ENCODE results near the gene SLC26A2. TPM values are rescaled to one million over a fixed set of nuclear protein-coding genes. Genes with fewer than 3 reads are reported as not detected.

Gene SLC26A2
- total and polyA plus RNA-seq, 2 of the 8 experiments (the other 6 are each of a cell fraction or from before 2014, with no cell fraction given), result 3.7 to 11.4 TPM

- Histone ChIP-seq H3K36me3 (ENCODE audit: control insufficient read depth in 2 of 4, insufficient read depth in 4 of 4, low read length in 3 of 4) (no peaks in the 10 kb centered on the region), H3K27me3 (replicated peaks in 1 of 4; ENCODE audit: control insufficient read depth in 3 of 4, extremely low read depth in 1 of 4, insufficient read depth in 3 of 4, low read length in 3 of 4) (no peaks in the 10 kb centered on the region), H3K56ac (replicated peaks; ENCODE audit: insufficient read length, low read depth, low read length) (no peak overlapping the region), H3K4me3 (ENCODE audit: extremely low read depth in 1 of 4, insufficient read depth in 2 of 4, low read depth in 3 of 4, low read length in 4 of 4) (no peak overlapping the region), H3K4me2 (ENCODE audit: insufficient read depth in 1 of 2, low read depth in 2 of 2, low read length in 2 of 2) (no peak overlapping the region), H2BK12ac (ENCODE audit: low read depth, low read length) (no peak overlapping the region), H3K23me2 (ENCODE audit: low read depth, low read length) (no peaks in the 10 kb centered on the region), H3K14ac (ENCODE audit: insufficient read length) (no peak overlapping the region), H3K27ac (ENCODE audit: low read depth, low read length) (no peak overlapping the region), H2BK5ac (ENCODE audit: low read depth, low read length) (no peak overlapping the region), H4K91ac (replicated peaks; ENCODE audit: insufficient read length, low read length) (no peak overlapping the region), H2AK5ac (ENCODE audit: low read depth, low read length) (no peak overlapping the region), H3K9ac (replicated peaks in 1 of 4; ENCODE audit: extremely low read depth in 1 of 4, low read depth in 3 of 4, low read length in 3 of 4) (no peak overlapping the region), H2BK120ac (replicated peaks; ENCODE audit: low read depth, low read length) (no peak overlapping the region), H2BK20ac (ENCODE audit: low read length) (no peak overlapping the region), H3K79me2 (ENCODE audit: control insufficient read depth in 1 of 2, insufficient read depth in 2 of 2, low read length in 2 of 2) (no peaks in the 10 kb centered on the region), H2AFZ (ENCODE audit: low read length) (no peak overlapping the region), H4K20me1 (replicated peaks in 1 of 2; ENCODE audit: control insufficient read depth in 1 of 2, insufficient read depth in 2 of 2, low read length in 2 of 2) (no peaks in the 10 kb centered on the region), H2BK15ac (ENCODE audit: low read length) (no peak overlapping the region), H3K18ac (ENCODE audit: extremely low read depth, low read length) (no peak overlapping the region), H4K5ac (ENCODE audit: insufficient read length, low read depth, low read length) (no peak overlapping the region), H4K8ac (ENCODE audit: extremely low read depth, insufficient read depth, low read length) (no peak overlapping the region), H3K23ac (ENCODE audit: insufficient read length) (no peak overlapping the region), H3K79me1 (ENCODE audit: low read depth, low read length) (no peaks in the 10 kb centered on the region), H3K4ac (replicated peaks; ENCODE audit: insufficient read length, low read depth, low read length) (no peak overlapping the region), H3K4me1 (replicated peaks in 1 of 4; ENCODE audit: control insufficient read depth in 3 of 4, insufficient read depth in 4 of 4, low read length in 3 of 4) (peaks cover 0 to 3% (median 0%) of the 10 kb centered on the region in 4 experiments; a peak in 1 of 7 replicates), H3K9me3 (ENCODE audit: insufficient read depth in 2 of 2, low read depth in 1 of 2, low read length in 1 of 2) (no peaks in the 10 kb centered on the region)
- no peak for DNase-seq (ENCODE audit: low read depth in 1 of 2, low spot score in 2 of 2)
- no peak for FAIRE-seq
- POLR2A ChIA-PET (ENCODE audit: partially characterized antibody), result no interaction called here
- TF ChIP-seq BRCA1 (IDR thresholded peaks at IDR 0.05; ENCODE audit: low read depth, low read length), result no peak
- no peak for TF ChIP-seq YY1 (IDR thresholded peaks at IDR 0.05; ENCODE audit: low read depth, low read length)
- no peak for TF ChIP-seq RNF2 (IDR thresholded peaks at IDR 0.05; ENCODE audit: borderline replicate concordance, low read depth, low read length, missing control alignments, poor library complexity, severe bottlenecking)
- no peak for TF ChIP-seq POLR2AphosphoS5 (IDR thresholded peaks at IDR 0.05; ENCODE audit: low read depth, low read length)
- TF ChIP-seq EZH2 (IDR thresholded peaks at IDR 0.05; ENCODE audit: low read depth, low read length, severe bottlenecking), result no peak
- TF ChIP-seq BCL11A (IDR thresholded peaks at IDR 0.05; ENCODE audit: low read depth in 2 of 2, low read length in 2 of 2), result no peak
- TF ChIP-seq CEBPB (IDR thresholded peaks at IDR 0.05; ENCODE audit: low read depth, low read length), result no peak
- TF ChIP-seq EP300 (IDR thresholded peaks at IDR 0.05; ENCODE audit: borderline replicate concordance in 1 of 2, low read depth in 2 of 2, low read length in 2 of 2), result no peak
- no peak for TF ChIP-seq GTF2F1 (IDR thresholded peaks at IDR 0.05; ENCODE audit: borderline replicate concordance, low read depth, low read length)
- no peak for TF ChIP-seq CREB1 (IDR thresholded peaks at IDR 0.05)
- no peak for TF ChIP-seq SIX5 (IDR thresholded peaks at IDR 0.05; ENCODE audit: low read depth, low read length)
- CTCF ChIA-PET (ENCODE audit: partially characterized antibody), result interaction anchor here (0.6 to 1.6 kb wide), 7 partner anchors 19 to 681 kb away, joined by 3 to 4 read pairs (median 3); no protein-coding TSS in a partner anchor
- 91% methylated on average over 3 of the region's 3 CpGs; no CpG with 5 or more reads in 1 of the 2 experiments for WGBS, 2 experiments (ENCODE audit: extremely low coverage in 1 of 2, insufficient coverage in 1 of 2, insufficient read length in 1 of 2, insufficient replicate concordance in 2 of 2, low coverage in 1 of 2, low lambda C conversion rate in 2 of 2, missing lambda C conversion rate in 1 of 2)
These were observed 48.2 kb upstream of the SLC26A2 start for GRCh38 chr5:149912226-149912871.
